GM18517 (cell line): ENCODE measurements around the gene MARCHF2.
"Not testable (repeated sequence)": the region's sequence is repeated elsewhere in the genome, so short reads cannot be mapped to it uniquely, and the experiment has no call there.

Experiments used
- ATAC-seq: cut with Tn5 transposase; IDR thresholded peaks from one replicate; pipeline ENCODE4 v1.9.1; 2021; ENCODE audit warnings: mild to moderate bottlenecking, moderate library complexity; ENCODE audit not compliant: unreplicated experiment

Gene MARCHF2

DNA sequence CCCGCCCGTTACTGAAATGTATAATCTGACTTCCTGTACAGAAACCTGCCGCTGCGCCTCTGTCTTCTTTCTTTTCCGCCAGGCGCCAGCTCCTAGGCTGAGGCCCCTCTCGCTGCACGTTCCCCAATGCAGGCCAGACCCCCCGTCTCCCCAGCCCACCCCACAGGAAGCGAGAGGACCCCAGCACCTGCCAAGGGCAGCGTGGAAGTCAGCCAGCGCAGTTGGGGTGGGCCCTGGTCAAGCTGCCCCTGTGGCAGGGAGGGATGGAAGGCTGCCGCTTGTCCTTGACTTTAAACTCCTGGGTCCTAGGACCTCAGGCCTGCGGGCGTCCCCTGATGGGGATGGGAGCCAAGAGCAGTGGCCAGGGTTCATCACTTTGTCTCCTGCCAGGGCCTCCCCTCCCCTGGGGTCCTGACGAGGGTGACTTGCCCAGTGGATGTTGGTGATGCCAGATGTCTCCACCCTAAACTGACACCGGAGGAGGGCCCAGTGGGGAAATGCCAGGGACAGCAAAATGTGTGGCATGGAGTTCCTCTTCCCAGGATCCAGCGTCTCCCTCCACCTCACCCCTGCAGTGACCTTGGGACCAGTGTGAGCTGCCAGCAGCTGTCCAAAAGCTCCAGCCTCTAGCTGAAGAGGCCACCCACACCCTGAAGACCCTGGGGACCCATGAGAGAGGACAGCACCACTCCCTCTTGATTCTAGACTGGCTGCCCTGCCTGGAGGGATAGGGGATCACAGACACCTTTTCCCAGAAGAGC lies 8.5 kb upstream of the MARCHF2 start:
- ATAC-seq: no peak

DNA sequence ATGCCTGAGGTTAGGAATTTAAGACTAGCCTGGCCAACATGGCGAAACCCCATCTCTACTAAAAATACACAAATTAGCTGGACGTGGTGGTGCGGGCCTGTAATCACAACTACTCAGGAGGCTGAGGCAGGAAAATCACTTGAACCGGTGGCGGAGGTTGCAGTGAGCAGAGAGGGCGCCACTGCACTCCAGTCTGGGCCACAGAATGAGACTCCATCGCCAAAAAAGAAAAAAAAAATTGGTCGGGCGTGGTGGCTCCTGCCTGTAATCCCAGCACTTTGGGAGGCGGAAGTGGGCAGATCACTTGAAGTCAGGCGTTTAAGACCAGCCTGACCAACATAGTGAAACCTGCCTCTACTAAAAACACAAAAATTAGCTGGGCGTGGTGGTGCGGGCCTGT lies 2.4 kb upstream of the MARCHF2 start:
- not testable (repeated sequence) for ATAC-seq

DNA sequence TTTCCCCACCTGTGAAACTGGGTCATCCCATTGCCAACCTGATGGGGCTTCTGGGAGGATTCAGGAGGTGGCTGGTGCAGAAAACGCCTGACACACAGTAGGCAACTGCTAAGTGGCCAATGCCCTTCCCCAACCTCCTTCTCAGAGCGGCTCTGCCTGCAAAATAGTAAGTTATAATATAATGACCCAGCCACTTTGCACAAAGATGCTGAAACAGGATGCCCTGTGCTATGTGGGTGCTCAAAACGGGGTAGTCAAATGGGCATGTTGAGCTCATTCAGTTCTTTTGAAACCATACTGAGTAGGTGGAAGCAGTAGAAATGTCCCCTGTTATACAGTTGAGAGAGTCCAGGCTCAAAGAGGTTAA lies 507 bp downstream of the MARCHF2 start:
- ATAC-seq: no peak

DNA sequence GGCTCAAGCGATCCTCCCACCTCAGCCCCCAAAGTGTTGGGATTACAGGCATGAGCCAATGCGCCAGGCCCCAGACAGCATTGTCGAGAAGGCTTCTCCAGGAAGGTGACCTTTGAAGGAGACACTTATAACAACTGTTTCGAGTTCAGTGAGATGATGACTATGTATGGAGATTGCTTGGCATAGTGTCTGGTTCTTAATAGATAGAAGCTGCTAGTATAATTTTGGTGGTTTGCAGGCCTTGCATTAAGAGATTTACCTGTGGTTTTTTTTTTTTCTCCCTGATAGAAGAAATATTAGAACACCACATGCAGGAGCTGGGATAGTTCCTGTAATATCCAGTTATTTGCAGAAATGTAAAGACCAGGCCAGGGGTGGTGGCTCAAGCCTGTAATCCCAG lies 3.7 kb downstream of the MARCHF2 start:
- ATAC-seq: no peak

DNA sequence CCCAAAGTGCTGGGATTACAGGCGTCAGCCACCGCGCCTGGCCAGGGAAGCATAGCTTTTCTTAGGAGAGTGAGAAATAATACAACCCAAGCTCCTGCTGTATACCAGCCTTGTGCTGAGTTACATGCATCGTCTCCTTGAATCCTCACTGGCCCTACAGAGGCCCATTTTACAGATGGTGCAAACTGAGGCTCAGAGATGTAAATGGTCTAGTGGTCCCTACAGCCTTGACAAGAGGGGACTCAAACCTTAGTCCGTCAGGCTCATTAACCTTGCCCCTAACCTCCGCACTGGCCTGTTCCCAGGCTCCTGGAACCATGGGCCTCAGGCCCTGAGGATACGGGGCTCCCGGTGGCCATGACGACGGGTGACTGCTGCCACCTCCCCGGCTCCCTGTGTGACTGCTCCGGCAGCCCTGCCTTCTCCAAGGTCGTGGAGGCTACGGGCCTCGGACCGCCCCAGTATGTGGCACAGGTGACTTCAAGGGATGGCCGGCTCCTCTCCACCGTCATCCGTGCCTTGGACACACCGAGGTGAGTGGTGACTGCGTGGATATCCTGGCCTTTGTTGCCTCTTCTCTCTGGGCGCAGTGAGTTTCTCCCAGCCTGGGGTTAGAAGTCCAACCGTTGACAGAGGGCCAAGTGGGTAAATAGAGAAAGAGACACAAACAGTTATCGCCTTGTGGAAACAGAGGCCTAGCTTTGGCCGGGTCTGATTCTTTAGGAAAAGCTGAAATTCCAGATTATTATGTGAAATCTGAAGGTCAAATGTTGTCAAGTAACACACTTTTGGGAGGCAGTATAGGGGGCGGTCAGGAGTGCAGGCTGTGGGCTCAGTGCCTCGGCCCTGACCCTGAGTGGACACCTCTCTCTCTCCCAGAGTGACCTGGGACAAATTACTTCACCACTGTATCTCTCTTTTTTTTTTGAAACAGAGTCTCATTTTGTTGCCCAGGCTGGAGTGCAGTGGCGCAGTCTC lies 8.7 kb downstream of the MARCHF2 start:
- ATAC-seq: no peak

DNA sequence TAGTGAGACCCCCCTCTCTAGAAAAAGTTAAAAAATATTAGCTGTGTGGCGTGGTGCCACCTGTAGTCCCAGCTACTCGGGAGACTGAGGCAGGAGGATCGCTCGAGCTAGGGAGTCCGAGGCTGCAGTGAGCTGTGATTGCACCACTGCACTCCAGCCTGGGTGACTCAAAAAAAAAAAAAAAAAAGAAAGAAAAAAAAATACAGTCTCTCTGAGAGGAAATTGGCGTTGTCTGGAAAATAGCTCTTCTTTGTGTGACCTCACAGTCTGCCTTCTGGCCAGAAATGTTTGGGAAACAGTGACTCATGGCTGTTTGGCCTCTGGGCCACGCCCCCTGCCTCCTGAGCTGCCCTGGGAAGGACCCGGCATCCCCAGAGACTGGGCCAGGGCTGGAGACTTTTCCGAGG lies 10.7 kb downstream of the MARCHF2 start:
- no peak for ATAC-seq

DNA sequence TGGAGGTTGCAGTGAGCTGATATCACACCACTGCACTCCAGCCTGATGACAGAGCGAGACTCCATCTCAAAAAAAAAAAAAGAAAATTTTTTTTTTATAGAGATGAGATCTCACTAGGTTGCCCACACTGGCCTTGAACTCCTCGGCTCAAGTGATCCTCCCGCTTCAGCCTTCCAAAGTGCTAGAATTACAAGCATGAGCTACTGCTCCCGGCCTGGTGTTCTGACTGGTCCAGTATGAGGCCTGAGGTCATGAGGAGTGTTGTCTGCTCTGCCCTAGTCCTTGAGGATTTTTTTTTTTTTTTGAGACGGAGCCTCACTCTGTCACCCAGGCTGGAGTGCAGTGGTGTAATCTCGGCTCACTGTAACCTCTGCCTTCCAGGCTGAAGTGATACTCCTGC lies 12.2 kb downstream of the MARCHF2 start:
- not testable (repeated sequence) for ATAC-seq

DNA sequence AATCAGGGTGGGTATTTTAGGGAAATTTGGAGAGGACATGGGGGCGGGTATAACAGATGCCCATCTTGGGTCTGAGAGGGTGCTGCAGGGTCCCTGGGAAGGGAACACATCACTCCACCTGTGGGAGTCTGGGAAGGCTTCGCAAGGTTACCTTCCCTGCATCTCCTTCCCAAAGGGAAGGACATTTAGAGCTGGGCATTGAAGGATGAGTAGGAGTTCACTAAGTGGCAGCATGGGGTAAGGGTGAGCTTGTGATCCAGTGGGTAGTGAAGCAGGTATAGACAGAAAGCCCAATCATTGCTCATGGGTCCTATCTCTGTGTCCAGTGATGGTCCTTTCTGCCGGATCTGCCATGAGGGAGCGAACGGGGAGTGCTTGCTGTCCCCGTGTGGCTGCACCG lies 13.2 kb downstream of the MARCHF2 start:
- ATAC-seq: no peak

DNA sequence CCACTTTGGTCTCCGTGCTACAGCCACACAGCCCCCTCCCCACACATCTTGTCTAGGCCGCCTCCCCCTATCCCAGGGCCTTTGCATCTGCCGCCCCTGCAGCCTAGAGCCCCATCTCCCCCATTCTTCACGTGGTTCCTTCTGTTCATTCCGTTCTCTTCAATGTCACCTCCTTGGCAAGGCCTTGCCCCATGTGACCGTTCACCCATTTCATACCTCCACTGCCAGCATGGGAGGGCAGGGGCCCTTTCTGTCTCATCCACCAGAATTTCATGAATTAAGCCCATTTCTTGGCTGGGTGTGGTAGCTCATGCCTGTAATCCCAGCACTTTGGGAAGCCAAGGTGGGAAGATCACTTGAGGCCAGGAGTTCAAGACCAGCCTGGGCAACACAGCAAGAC lies 15.9 kb downstream of the MARCHF2 start:
- ATAC-seq: no peak

DNA sequence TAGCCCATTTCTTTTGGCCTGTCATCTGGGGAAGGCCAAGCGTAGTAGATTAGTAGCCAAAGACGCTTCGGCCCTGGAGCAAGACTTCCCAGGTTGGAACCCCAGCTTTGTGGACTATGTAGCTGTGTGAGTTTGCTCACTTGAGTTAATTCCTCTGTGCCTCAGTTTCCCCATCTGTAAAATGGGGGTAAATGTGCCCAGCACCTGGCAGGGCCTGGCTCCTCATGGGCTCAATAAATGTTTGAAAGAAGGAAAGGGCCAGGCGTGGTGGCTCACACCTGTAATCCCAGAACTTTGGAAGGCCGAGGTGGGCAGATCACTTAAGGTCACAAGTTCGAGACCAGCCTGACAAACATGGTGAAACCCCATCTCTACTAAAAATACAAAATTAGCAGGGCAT lies 16.7 kb downstream of the MARCHF2 start:
- no peak for ATAC-seq

DNA sequence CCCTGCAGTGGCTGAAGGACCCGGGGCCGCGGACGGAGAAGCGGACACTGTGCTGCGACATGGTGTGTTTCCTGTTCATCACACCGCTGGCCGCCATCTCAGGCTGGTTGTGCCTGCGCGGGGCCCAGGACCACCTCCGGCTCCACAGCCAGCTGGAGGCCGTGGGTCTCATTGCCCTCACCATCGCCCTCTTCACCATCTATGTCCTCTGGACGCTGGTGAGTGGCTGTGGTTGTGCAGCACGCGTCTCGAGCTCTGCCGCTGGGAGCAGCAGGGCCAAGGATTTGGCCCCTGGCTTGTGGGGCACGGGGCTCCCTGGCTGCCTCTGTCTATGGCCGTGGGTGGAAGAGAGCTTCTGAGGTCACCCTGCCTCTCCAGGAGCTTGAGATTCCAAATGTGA lies 17.5 kb downstream of the MARCHF2 start:
- no peak for ATAC-seq

DNA sequence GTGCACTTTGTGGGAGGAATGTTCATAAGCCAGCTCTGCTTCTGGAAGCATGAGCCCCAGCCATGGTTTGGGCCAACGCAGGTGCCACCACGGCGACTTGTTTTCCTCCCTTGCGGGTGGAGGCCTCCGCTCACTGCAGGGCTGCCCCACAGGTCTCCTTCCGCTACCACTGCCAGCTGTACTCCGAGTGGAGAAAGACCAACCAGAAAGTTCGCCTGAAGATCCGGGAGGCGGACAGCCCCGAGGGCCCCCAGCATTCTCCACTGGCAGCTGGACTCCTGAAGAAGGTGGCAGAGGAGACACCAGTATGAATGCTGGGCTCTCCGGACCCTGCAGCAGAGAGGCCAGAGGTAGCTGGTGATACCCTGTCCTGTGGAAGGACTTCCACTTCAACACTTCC lies 25.1 kb downstream of the MARCHF2 start:
- ATAC-seq: no peak

DNA sequence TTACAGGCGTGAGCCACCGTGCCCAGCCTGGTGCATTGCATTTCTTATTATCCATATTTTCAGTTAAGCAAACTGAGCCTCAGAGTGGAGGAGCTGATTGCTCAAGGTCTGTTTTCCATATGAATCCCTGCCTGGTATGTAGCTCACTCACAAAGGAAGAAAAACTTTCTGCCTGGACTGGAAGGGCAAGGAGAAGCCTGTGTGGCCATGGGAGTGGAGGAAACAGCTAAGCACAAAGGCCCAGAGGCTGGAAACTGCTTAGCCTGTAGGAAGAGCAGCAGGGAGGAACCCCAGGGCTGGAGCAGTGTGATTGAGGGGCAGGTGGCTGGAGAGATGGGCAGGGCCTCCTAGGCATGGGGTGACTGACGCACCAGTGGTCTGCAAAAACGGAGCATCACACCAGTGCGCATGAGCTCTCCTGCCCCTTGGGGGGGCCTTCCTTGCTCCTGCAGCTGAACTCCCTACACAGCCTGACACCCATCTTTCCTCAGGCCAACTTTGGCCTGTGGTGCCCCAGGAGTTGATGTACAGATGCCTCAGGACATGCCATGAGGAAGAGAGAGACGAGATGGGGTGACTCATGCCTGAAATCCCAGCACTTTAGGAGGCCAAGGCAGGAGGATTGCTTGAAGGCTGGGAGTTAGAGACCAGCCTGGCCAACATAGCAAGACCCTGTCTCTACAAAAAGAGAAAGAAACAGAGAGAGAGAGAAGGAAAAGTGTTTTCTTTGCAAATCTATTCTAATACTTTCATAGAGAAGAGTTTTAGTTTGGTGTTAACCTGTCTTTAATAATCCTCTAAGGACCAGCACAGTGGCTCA lies 28.8 kb downstream of the MARCHF2 start:
- no peak for ATAC-seq

DNA sequence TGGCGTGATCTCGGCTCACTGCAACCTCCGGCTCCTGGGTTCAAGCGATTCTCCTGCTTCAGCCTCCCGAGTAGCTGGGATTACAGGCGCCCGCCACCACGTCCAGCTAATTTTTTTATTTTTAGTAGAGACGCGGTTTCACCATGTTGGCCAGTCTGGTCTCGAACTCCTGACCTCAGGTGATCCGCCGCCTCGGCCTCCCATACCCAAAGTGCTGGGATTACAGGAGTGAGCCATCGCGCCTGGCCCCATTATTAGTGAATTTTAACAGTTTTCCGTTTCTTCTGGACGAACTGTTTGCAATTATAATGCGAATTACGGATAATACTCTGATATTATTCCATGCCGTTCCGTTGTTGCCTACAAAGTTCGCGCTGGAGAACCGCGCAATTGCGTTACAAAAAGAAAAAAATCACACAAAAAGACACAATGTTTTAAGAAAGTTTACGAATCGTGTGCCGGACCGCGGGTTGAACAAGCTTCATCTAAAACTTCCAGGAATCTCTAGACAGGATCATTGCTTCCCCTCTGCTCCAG lies 31.1 kb downstream of the MARCHF2 start:
- ATAC-seq: not testable (repeated sequence)

DNA sequence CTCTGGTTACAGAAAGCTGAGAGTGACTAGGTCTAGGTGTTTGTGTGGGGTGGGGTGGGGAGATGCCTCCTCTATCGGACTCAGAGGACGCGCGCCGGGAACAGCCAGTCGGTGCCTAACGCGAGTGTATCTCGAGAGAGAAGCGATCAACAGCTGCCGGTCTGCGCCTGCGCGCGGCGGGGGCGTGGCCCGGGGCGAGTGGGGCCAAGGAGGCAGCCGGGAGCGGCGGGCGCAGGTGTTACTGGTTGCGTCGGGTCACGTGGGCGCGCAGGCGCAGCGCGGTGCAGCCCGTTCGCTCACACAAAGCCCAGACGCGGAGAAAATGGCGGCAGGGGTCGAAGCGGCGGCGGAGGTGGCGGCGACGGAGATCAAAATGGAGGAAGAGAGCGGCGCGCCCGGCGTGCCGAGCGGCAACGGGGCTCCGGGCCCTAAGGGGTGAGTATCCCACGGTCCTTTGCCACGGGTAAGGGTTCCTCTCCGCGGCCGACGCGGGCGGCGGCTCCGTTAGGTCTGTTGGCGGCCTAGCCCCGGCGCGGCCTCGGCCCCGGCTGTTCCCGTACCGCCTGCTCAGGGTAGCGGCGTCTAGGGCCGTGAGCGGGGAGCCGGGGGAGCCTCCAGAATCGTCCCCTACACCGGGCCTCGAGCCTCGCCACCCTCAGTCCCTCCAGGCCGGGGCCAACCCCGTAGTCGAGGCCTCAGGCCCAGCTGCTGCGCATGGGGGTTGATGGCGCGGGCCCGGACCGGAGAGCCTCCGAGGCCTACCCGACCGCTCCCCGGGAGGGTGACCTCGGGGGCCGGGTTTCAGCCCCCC lies 31.8 kb downstream of the MARCHF2 start, which contains the start of gene HNRNPM:
TSS of gene HNRNPM (plus strand) at position 299 of the 811 bp plus-strand sequence. CDS start at position 323, 24 bp downstream.
- ATAC-seq: peak; percentile 84

DNA sequence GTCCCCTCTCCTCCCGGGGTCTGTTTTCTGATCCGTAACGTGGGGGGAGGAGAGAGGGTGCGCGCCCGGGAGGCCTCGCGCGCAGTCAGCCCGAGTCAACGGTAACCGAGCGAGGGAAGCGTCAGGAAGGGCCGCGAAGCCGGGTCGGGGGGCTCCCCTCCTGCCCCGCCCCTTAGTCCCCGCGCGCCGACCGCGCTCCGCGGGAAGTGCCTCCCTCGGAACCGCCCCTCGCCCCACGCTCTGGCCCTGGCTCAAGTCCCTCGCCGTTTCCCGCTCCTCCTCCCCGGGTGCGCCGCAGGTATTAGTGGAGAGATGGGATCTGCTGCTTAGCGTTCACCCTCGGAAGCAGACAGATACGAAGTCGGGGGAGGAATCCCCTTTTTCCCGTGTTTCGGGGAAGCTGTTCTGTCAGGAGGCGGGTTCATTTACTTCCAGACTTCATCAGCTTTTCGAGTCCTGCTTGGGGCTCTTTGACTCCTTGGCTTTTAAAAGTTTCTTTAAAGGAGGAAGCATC lies 32.4 kb downstream of the MARCHF2 start:
- ATAC-seq: peak; percentile 13

DNA sequence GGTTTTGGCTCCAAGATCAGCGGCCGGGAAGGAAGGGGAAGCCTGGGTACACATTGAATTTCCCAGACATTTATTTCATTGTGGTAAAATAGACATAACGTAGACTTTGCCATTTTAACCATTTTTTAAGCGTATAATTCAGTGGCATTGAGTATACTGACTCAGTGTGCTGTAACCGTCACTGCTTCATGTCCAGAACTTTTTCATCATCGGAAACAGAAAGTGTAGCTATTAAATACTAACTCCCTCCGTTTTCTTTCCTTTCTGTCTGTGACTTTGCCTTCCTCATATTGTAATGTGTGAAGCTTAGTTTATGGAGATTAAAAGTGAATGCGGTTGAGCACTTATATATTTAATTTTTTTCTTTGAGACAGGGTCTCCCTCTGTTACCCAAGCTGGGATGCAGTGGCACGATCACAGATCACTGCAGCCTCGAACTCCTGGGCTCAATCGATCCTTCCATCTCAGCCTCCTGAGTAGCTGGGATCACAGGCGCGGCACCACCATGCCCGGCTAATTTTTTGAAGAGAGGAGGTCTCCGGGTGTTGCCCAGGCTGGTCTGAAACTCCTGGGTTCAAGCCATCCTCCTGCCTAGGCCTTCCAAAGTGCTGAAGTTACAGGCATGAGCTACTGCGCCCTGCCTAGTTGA lies 33.1 kb downstream of the MARCHF2 start:
- no peak for ATAC-seq

DNA sequence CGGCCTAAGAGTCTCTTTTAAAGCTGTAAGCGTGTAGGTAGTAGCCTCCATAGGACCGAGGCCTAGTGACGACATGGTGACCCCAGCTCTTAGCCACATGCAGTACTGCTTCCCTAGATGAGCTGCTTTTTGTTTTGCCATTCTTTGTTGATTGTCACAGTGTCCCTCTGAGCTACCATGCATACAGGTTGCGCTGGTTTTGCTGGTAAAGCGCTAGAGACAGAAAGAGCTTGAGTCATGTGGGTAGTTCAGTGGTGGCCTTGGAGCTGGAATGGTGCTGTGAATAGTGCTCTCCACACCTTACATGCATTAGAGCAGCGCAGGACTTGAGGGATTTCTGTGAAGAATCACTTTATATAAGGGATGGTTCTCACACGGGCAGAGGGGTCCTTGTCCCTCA lies 36.7 kb downstream of the MARCHF2 start:
- ATAC-seq: no peak

DNA sequence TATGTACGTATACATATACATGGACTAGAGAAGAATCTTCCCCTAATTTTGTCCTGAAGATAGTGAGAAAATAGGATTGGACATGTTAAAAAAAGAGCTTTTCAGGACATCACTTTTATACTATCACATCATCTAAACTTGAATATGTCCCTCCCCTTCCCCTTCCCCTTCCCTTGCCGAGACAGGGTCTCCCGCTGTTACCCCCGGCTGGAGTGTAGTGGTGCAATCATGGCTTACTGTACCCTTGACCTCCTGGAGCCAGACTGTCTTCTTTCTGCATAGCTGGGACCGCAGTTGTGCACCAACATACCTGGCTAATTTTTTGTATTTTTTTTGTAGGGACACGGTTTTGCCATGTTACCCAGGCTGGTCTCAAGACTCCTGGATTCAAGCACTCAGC lies 38.3 kb downstream of the MARCHF2 start:
- ATAC-seq: no peak
